HAP-1 (cell line): Measurements from ENCODE around the gene CFAP126.
"Not testable (repeated sequence)": the region's sequence is repeated elsewhere in the genome, so short reads cannot be mapped to it uniquely, and the experiment has no call there.

Experiments used
- DNase-seq, 2 experiments: peaks; one replicate each; pipeline ENCODE4 v3.0.0-alpha.2; 2016 to 2020; ENCODE audit warnings: low spot score in 2 of 2
- H3K27me3 ChIP-seq: fragments of 250-450 bp; sonication (Bioruptor Pico); 2 replicates; pipeline ENCODE4 v1.5.1; 2020; ENCODE audit warnings: low read depth, mild to moderate bottlenecking, moderate library complexity
- H3K36me3 ChIP-seq: fragments of 250-450 bp; sonication (Bioruptor Pico); replicated peaks from 2 replicates; pipeline ENCODE4 v1.5.1; 2020; ENCODE audit warnings: mild to moderate bottlenecking
- H3K4me1 ChIP-seq: fragments of 250-450 bp; sonication (Bioruptor Pico); 2 replicates; pipeline ENCODE4 v1.5.1; 2020; ENCODE audit warnings: mild to moderate bottlenecking
- H3K4me3 ChIP-seq: fragments of 250-450 bp; sonication (Bioruptor Pico); 2 replicates; pipeline ENCODE4 v1.5.1; 2020; ENCODE audit warnings: mild to moderate bottlenecking, moderate library complexity
- H3K9me3 ChIP-seq: fragments of 250-450 bp; sonication (Bioruptor Pico); 2 replicates; pipeline ENCODE4 v1.5.1; 2020; ENCODE audit warnings: mild to moderate bottlenecking, moderate library complexity
- in situ Hi-C: fragments of 300-500 bp; cut with MboI; formaldehyde crosslinking; loops from 3 replicates; pipeline ENCODE4 v1.14.3; 2020; ENCODE audit warnings: low sequenced_read_pairs, inconsistent platforms, mixed read lengths

The CFAP126 gene, protein sequence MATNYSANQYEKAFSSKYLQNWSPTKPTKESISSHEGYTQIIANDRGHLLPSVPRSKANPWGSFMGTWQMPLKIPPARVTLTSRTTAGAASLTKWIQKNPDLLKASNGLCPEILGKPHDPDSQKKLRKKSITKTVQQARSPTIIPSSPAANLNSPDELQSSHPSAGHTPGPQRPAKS

DNA sequence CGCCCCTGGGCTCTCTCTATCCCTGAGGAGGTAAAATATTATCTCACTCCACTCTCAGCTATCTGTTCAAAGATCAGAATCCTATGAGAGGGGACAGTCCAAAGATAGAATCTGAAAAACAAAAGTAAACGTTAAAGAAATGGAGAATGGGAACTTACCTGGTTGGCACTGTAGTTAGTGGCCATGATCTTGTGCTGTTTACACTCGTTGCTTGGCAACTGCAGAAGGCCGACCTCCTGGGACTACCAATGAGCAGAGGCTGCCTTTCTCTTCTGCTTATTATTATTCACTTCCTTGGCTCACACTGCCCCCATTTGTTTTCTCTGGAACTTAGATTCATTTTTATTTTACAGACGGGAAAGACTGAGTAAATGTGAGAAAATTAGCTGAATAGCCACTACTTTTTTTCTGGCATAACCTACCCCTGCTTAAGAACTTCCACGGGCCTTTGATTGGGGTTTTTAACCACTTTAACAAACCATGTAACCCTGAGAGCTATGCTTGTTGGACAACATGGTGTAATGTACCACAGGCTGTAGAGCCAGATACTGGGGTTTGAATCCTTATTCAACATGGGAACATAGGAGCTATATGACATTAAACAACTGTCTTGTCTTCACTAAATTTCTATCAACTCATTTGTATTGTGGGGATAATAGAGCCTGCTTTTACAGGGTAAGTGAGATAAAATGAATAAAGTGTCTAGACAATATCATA, at the start of gene CFAP126:
Gene CFAP126, minus strand, starts transcription at position 193 of the 717 bp plus-strand sequence. Its CDS starts 8 bp downstream, at position 185.
- Histone ChIP-seq H3K4me3 (no peak within 1 kb of the TSS), H3K9me3 (no peaks in the 10 kb centered on the region), H3K27me3 (no peaks in the 10 kb centered on the region), H3K36me3 (peaks cover 30% of the 10 kb centered on the region), H3K4me1 (no peaks in the 10 kb centered on the region; the same call in 1 of the 2 replicates)
- peak; percentile 75 to 76 for DNase-seq
- in situ Hi-C loops: no loop called here

DNA sequence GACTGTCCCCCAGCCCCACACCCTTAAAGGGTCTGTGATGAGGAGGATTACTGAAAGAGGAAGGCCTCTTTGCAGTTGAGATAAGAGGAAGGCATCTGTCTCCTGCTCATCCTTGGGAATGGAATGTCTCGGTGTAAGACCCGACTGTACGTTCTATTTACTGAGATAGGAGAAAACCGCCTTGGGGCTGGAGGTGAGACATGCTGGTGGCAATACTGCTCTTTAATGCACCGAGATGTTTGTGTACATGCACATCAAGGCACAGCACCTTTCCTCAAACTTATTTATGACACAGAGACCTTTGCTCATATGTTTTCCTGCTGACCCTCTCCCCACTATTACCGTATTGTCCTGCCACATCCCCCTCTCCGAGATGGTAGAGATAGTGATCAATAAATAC, 45.4 kb upstream of the CFAP126 start:
- H3K4me1 ChIP-seq, H3K4me3 ChIP-seq, DNase-seq, in situ Hi-C loops, H3K9me3 ChIP-seq, H3K27me3 ChIP-seq, H3K36me3 ChIP-seq: not testable (repeated sequence)

DNA sequence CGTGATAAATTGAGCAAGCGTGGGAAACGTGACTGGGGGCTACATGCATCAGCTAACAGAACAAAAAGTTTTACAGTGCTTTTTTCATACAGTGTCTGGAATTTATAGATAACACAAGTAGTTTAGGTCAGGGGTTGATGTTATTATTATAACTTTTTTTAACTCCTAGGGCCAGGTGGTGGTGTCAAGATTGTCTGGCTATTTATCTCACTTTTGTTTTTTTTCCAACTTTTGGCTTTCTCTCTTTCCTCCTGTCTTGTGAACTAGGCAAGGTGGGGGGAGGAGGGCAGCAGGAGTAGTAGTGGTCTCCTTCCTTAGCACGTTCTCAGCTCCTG, 42.9 kb upstream of the CFAP126 start:
- in situ Hi-C loops, H3K36me3 ChIP-seq, H3K4me1 ChIP-seq, H3K9me3 ChIP-seq, H3K27me3 ChIP-seq, DNase-seq, H3K4me3 ChIP-seq: not testable (repeated sequence)

DNA sequence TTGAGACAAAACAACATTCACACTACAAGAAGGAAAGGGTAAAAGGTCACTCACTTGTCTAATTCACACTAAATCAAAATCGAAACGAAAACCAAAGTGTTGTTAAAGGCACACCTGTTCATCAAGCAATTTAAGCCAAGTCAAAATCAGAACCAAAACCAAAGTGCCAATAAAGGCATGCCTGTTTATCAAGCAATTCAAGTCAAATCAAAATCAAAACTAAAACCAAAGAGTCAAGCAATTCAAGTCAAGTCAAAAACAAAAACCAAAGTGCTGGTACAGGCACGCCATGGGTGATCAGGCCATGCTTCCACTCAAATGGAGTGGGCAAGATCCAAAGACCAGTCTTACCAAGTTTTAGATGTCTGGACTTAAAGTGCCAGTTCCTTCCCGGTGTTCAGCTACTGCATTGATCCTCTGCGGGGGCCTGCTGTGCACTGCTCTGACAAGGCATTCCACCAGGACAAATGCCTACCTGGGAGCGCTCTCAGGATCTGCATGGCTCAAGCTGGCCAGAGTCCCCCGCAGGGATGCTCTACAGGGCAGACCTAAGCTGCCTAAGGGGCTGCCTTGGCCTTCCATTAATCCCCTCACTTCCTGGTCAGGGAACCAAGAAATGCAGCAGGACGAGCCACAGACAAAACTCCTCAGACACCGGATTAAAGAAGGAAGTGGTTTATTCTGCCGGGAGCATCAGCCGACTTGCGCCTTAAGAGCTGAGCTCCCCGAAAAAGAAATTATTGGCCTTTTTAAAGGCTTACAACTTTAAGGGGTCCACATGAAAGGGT, 42.4 kb upstream of the CFAP126 start:
- in situ Hi-C loops, H3K4me3 ChIP-seq, H3K27me3 ChIP-seq, DNase-seq, H3K4me1 ChIP-seq, H3K9me3 ChIP-seq, H3K36me3 ChIP-seq: not testable (repeated sequence)

DNA sequence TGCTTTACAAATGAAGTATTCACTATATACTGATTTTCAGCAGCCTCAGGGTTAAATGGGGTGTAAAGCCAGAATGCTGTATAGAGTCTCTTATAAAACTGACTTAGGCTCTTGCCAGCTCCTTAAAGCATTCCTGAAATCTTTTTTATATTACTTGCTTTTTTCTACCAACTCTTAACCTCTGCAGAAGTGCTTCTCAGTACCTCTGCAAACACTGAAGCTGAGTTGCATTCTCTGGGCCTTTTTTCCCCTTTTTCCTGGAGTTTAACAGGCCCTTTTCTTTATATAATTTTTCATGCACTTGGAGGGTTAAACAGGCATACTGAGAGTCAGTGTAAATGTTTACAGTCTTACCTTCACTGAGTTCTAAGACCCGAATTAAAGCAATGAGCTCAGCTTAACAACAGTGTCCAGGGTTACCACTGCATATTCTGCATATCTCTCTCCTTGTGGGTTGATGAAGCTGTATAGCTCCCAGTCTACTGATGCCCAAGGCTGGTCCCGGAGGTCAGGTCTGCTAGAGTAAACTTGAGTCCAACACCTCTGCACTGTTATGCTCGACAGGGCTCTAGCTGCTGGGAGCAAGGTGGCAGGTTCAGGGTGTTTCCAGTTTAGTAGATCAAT, 40.9 kb upstream of the CFAP126 start:
- DNase-seq: no peak
- H3K4me1 ChIP-seq: no peaks in the 10 kb centered on the region
- no peaks in the 10 kb centered on the region for H3K9me3 ChIP-seq
- no peak overlapping the region for H3K4me3 ChIP-seq
- H3K27me3 ChIP-seq: no peaks in the 10 kb centered on the region
- in situ Hi-C loops: no loop called here
- H3K36me3 ChIP-seq: no peaks in the 10 kb centered on the region

DNA sequence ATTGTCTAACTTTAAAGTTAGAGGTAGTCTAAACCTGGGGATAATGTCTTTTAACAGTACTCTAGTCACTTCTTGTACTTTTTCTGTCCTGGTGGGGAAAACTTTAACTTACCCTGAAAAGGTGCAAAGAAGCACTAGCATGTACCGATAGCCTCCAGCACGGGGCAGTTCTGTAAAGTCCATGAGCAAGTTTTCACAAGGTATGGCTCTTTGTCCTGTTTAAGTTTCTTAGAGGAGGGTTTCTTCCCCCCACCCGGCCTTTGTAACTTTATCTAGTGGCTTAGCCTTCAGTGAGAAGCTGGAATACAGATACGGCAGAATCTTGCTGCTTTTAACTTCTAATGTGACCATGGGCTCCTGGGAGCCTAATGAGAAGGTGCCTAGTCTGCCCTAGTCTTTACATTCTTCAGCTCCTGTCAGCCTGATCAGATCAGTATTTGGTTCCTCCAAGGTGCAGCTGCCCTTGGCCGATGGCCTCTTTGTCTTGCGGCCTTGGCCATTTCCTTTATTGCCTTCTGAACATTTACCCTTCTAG, 39.8 kb upstream of the CFAP126 start:
- Histone ChIP-seq H3K9me3 (no peaks in the 10 kb centered on the region), H3K4me3 (no peak overlapping the region), H3K27me3 (no peaks in the 10 kb centered on the region), H3K36me3 (no peaks in the 10 kb centered on the region), H3K4me1 (0 out of 2 replicates have a peak, but pooled peaks cover 4% of the 10 kb centered on the region)
- in situ Hi-C loops: no loop called here
- no peak for DNase-seq

DNA sequence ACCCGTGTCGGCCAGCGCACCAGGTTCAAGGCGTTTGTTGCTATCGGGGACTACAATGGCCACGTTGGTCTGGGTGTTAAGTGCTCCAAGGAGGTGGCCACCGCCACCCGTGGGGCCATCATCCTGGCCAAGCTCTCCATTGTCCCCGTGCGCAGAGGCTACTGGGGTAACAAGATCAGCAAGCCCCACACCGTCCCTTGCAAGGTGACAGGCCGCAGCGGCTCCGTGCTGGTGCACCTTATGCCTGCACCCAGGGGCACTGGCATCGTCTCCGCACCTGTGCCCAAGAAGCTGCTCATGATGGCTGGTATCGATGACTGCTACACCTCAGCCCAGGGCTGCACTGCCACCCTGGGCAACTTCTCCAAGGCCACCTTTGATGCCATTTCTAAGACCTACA, 38.9 kb upstream of the CFAP126 start:
- H3K36me3 ChIP-seq, H3K27me3 ChIP-seq, H3K4me1 ChIP-seq, in situ Hi-C loops, H3K4me3 ChIP-seq, DNase-seq, H3K9me3 ChIP-seq: not testable (repeated sequence)

DNA sequence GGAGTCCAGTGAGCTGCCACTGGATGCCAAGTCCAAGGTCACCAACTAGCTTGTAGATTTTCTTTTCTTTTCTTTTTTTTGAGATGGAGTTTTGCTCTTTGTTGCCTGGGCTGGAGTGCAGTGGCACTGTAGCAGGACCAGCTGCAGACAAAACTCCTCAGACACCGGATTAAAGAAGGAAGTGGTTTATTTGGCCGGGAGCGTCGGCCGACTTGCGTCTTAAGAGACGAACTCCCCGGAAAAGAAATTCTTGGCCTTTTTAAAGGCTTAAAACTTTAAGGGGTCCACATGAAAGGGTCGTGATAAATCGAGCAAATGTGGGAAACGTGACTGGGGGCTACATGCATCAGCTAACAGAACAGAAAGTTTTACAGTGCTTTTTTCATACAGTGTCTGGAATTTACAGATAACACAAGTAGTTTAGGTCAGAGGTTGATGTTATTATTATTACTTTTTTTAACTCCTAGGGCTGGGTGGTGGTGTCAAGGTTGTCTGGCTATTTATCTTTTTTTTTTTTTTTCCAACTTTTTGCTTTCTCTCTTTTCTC, 36.4 kb upstream of the CFAP126 start:
- Histone ChIP-seq H3K4me1 (0 out of 2 replicates have a peak, but pooled peaks cover 4% of the 10 kb centered on the region), H3K27me3 (no peaks in the 10 kb centered on the region), H3K9me3 (no peaks in the 10 kb centered on the region), H3K36me3 (no peaks in the 10 kb centered on the region), H3K4me3 (no peak overlapping the region)
- DNase-seq: no peak
- in situ Hi-C loops: no loop called here

DNA sequence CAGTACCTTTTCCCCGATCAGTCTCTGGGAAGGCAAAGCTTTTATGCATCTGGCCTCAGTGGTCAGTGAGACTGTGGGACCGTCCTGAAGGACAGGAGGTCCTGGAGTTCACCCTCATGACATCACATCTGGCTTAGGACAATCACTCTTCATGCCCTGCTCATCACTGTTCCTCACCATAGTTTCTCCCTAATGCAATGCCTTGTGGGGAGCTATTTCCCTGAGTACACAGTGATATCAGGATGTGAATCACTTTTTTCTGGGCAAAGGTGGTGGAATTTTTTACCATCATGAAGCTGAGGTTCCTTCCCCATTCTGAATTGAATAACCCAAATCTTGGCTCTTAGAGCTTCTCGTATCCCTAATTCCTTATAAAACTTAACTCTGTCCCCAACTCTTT, 34.8 kb upstream of the CFAP126 start:
- H3K4me3 ChIP-seq: no peak overlapping the region
- no peaks in the 10 kb centered on the region for H3K36me3 ChIP-seq
- peaks cover 8% of the 10 kb centered on the region for H3K4me1 ChIP-seq
- in situ Hi-C loops: no loop called here
- no peaks in the 10 kb centered on the region for H3K27me3 ChIP-seq
- no peaks in the 10 kb centered on the region for H3K9me3 ChIP-seq
- DNase-seq: no peak

DNA sequence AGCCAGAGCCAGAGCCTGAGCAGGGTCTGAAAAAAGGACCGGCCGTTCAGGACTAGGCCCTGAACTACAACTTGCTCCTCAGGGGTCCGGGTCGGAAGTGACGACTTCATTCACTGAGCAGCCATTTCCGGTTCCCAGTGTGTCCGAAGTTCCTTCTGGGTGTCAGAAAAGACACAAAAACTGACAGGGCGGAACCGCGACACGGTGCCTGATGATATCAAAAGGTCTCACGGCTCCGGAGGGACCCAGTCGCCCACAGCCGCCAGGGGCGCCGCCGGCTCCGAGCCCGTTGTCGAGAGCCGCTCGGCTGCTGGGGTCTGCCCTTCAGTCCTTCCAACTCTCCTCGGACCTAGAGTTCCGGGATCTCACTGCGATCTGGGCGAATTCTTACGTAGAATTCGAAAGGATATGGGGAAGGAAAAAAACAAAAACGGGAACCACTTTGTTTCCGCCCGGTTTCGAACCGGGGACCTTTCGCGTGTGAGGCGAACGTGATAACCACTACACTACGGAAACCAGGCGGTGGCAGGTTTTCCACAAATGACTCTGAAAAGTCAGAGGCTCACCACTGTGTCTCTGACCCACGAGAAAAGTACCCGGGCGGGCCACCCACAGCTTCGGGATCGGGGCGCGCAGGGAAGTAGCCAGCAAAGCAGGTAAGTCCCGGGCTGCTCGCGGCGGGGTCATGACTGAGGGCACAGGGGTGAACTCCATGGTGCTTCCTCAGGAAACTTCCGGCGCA, 31.8 kb upstream of the CFAP126 start:
- in situ Hi-C loops: no loop called here
- H3K27me3 ChIP-seq: no peaks in the 10 kb centered on the region
- peak overlapping the region; percentile 61 for H3K4me3 ChIP-seq
- H3K36me3 ChIP-seq: no peaks in the 10 kb centered on the region
- peaks cover 8% of the 10 kb centered on the region for H3K4me1 ChIP-seq
- DNase-seq: peak; percentile 89 to 95
- H3K9me3 ChIP-seq: no peaks in the 10 kb centered on the region

DNA sequence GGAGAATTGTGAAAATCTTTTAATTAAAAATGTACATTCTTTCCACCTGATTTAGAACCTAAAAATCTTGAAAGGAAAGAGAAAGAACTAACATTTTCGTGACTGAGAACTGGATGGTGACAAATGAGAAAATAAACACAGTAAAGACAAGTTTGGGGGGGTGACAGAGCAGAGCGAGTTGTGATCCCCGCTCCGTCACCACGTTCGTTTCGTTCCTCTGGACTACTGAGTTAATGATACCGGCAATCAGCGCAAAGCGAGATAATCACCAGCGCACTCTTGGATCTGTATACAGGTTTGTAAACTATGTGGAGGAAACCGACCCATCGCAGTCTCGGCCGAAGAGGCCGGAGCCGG, 31.2 kb upstream of the CFAP126 start:
- in situ Hi-C loops: no loop called here
- Histone ChIP-seq H3K4me1 (peaks cover 8% of the 10 kb centered on the region), H3K36me3 (no peaks in the 10 kb centered on the region), H3K4me3 (peak overlapping the region; percentile 61), H3K27me3 (no peaks in the 10 kb centered on the region), H3K9me3 (no peaks in the 10 kb centered on the region)
- no peak for DNase-seq

DNA sequence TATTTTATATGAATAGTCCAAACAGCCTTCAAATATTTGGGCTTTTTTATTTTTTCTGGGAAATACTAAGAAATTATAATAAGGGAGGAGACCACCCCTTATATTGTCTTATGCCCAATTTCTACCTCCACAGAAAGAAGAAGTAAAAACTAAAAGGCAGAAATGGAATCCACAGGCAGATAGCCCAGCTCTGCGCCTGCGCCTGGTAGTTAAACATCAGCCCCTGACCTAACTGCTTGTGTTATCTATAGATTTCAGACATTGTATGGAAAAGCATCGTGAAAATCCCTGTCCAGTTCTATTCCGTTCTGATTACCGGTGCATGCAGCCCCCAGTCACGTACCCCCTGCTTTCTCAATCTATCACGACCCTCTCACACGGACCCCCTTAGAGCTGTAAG, 29.4 kb upstream of the CFAP126 start:
- H3K36me3 ChIP-seq, DNase-seq, H3K27me3 ChIP-seq, H3K4me3 ChIP-seq, H3K9me3 ChIP-seq, H3K4me1 ChIP-seq, in situ Hi-C loops: not testable (repeated sequence)

DNA sequence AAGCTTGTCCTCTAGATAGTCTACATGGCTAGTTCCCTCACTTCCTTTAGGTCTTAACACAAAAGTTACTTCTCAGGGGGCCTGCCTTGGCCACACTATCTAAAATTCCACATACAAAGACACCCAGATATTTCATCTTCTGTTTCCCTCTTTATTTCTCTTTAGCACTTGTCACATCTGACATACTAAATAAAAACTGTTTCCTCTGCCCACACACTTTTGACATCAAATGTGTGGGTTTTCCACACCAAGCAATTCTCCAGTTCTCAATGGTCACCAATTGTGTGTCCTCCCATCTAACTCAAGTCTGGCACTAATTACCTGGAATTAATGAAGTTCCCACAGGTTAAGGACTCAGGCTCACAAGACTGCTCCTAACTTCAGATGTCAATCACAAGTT, 25.5 kb upstream of the CFAP126 start:
- Histone ChIP-seq H3K4me1 (peaks cover 13% of the 10 kb centered on the region), H3K36me3 (no peaks in the 10 kb centered on the region), H3K4me3 (no peak overlapping the region), H3K27me3 (no peaks in the 10 kb centered on the region; the same call in 1 of the 2 replicates), H3K9me3 (no peaks in the 10 kb centered on the region)
- in situ Hi-C loops: loop anchor here (5.0 kb wide), 2 partner anchors 44 to 349 kb away; no protein-coding TSS in a partner anchor
- DNase-seq: no peak
